ENCODE data around the gene MYO1B.

DNA sequence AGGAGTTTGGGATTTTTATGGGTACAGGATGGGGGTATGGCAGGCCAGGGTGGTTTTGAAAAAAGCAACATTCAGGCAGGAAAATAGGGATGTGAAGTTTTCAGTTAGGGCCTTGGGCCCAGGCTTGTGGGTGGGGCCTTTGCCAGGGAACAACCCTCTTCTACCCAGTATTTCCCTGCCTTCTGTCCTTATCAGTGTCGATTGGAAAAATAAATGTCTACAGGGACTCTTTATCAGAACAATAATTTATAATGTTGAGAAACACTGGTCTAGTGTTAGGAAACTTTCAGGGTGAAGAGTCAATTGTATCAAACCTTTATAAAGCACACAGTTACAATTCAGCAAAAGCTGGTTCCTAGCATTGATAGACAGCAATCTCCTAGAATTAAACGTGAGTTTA is 218.6 kb downstream of the MYO1B start:
- TF ChIP-seq, protein P1, sequence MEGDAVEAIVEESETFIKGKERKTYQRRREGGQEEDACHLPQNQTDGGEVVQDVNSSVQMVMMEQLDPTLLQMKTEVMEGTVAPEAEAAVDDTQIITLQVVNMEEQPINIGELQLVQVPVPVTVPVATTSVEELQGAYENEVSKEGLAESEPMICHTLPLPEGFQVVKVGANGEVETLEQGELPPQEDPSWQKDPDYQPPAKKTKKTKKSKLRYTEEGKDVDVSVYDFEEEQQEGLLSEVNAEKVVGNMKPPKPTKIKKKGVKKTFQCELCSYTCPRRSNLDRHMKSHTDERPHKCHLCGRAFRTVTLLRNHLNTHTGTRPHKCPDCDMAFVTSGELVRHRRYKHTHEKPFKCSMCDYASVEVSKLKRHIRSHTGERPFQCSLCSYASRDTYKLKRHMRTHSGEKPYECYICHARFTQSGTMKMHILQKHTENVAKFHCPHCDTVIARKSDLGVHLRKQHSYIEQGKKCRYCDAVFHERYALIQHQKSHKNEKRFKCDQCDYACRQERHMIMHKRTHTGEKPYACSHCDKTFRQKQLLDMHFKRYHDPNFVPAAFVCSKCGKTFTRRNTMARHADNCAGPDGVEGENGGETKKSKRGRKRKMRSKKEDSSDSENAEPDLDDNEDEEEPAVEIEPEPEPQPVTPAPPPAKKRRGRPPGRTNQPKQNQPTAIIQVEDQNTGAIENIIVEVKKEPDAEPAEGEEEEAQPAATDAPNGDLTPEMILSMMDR (conservative IDR thresholded peaks at IDR 0.05; ENCODE audit: low read length) = no peak
- TF ChIP-seq EZH2phosphoT487 (IDR thresholded peaks at IDR 0.05; ENCODE audit: borderline replicate concordance) = no peak

Measured in Loucy (cell line).